Left colon (tissue), 2 donors: ENCODE measurements around the gene TMEM63B. TPM values are rescaled to one million over a fixed set of nuclear protein-coding genes. Genes with fewer than 3 reads are reported as not detected.
A peak's percentile ranks its signal among the peaks of the same experiment; 100 is the strongest.
"Not testable (repeated sequence)": the region's sequence is repeated elsewhere in the genome, so short reads cannot be mapped to it uniquely, and the experiment has no call there.

Experiments
- ATAC-seq: fragments of 200-7000 bp; cut with Tn5 transposase; one replicate; pipeline ENCODE4 v1.9.1; 2020; ENCODE audit warnings: mild to moderate bottlenecking, moderate library complexity
- DNase-seq, 2 donors: peaks; one replicate each; pipeline ENCODE4 v3.0.0-alpha.2; 2020
- intact Hi-C, 2 donors: fragments of 100-400 bp; cut with DNase I in 1 of 2; cut with micrococcal nuclease in 1 of 2; formaldehyde crosslinking; loops; one replicate each; pipeline versions ENCODE4 v1.11.2 to v1.14.0; 2022; cut with DNase I, micrococcal nuclease
- total RNA-seq, 2 donors: library from RNA; stranded (reverse); fragmentation: NEBNext Ultra II Directional; extraction: Animal tissue kit (Norgen Biotek cat#: 25700); gene quantifications; one replicate each; pipeline ENCODE4 v1.2.1, GENCODE V29; 2021
- donor health status: DM: no; HTN: no; CAD: no.
- donor health status: DM: yes; HTN: yes; CAD: no.

The TMEM63B gene
- total RNA-seq, 2 donors from 2014 or later = 99.7 to 102 TPM

DNA sequence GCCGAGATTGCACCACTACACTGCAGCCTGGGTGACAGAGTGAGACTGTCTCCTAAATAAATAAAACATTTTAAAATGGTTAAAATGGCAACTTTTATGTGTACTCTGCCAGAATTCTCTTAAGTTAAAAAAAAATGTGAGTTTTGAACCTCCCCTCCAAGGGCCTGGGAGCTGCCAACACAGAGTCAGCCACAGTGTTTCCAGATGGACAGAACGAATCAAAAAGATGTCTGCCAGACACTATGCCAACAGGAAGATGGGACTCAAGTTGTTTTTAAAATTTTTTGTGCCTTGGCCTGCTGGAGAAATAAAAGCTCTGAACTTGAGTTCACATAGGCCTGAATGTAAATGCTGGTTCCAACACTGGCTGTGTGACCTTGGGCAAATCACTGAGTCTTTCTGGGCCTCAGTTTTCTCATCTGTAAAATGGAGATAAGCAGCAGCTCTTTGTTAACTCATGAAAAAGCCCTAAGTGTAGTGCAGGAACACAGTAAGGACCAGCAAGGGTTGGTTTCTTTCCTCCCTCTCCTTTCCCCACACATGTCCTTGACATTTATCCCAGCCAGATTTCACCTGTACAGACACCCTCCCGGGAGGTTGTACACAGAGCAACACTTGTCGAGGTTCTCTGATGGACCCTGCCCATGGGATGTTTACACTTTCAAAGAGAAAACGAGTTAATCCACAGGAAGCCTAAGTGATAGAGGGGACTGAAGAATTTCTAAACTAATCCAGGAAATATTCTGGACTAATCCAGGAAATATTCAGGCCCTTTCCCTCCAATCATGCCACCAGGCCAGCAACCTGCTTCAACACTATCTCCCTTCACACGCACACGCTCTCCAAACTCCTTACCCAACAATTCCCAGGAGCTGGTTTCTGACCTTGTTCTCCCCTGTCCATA is 35.1 kb upstream of the TMEM63B start:
- DNase-seq = no peak
- no peak for ATAC-seq
- intact Hi-C loops = no loop called here

- ATAC-seq (no peak), DNase-seq (no peak)
- intact Hi-C loops = no loop called here
These were observed 34.3 kb upstream of the TMEM63B start for GRCh38 chr6:44093066-44093465.

- no peak for ATAC-seq
- no peak for DNase-seq
- intact Hi-C loops = no loop called here
These were observed 33.5 kb upstream of the TMEM63B start for GRCh38 chr6:44093750-44094402.

- ATAC-seq = peak; percentile 77
- intact Hi-C loops = loop anchor here (5.0 kb wide), 1 partner anchor 58 kb away; no protein-coding TSS in a partner anchor
- peak in 1 of 2 donors; percentile 41 for DNase-seq
These were observed 32.7 kb upstream of the TMEM63B start for GRCh38 chr6:44094403-44095242.

DNA sequence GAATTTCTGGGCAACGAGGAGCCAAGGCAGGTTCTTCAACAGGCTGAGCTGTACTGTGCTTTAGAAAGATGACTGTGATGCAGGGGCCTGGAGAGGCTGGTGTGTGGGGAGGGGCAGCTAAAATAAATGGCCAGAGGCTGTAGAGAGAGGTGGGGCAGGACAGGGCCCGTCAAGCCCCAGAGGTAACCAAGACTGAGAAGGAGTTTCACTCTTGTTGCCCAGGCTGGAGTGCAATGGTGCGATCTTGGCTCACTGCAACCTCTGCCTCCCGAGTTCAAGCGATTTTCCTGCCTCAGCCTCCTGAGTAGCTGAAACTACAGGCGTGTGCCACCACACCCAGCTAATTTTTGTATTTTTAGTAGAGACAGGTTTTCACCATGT is 32.1 kb upstream of the TMEM63B start:
- intact Hi-C loops = loop anchor here (5.0 kb wide), 1 partner anchor 57 kb away; no protein-coding TSS in a partner anchor
- peak; percentile 19 for ATAC-seq
- not testable (repeated sequence) for DNase-seq

DNA sequence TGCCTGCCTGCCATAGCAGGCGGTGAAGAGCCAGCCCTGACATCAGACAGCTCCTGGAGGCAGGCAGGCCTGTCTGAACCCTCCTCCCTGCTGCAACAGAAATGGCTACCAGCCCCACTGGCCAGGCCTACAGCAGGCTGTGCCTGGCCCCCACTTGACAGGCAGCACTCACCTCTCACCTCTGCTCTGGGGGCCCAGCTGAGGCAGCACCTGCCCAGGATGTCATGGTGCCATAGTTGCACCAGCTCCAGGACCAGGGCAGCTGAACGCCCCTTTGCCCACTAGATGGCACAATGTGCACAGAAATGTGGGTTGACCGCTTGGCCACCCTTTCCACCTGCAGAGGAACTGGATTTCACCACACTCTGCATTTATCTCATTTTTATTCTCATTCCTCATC is 30.7 kb upstream of the TMEM63B start:
- DNase-seq (peak; percentile 68 to 82), ATAC-seq (peak; percentile 71)
- intact Hi-C loops = loop anchor here (5.0 kb wide), 1 partner anchor 56 kb away; no protein-coding TSS in a partner anchor

GRCh38 chr6:44097782-44098317 is 29.5 kb upstream of the TMEM63B start:
- intact Hi-C loops = loop anchor here (5.0 kb wide), 1 partner anchor 54 kb away; no protein-coding TSS in a partner anchor
- ATAC-seq = no peak
- no peak for DNase-seq

GRCh38 chr6:44099192-44099591 is 28.2 kb upstream of the TMEM63B start:
- intact Hi-C loops = loop anchor here (5.0 kb wide), 1 partner anchor 53 kb away; no protein-coding TSS in a partner anchor
- no peak for ATAC-seq

DNA sequence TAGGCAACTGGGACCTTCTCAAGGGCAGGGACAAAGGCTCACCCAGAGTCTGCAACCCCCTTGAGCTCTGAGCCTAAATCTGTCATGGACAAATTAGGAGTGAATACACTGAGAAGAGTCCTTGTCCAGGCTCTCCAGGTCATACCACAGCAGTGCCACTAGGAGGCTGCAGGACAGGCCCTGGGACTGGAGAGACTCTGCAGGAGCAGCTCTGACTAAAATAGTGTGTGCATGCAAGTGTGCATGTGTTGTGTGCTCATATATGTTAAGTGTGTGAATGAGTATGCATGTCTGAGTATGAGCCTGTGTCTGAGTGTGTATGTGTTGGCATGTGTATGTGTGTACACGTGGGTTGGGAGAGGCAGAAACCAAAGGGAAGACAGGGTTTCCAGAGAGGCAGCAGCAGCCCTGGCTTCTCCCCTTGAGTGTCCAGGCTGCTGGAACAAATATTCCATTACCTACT is 27.2 kb upstream of the TMEM63B start:
- peak; percentile 73 for ATAC-seq
- intact Hi-C loops = no loop called here
- DNase-seq = peak in 1 of 2 donors; percentile 40

More at GRCh38 chr6:44099192-44099591, 28.2 kb upstream of the TMEM63B start:
- no peak for DNase-seq

DNA sequence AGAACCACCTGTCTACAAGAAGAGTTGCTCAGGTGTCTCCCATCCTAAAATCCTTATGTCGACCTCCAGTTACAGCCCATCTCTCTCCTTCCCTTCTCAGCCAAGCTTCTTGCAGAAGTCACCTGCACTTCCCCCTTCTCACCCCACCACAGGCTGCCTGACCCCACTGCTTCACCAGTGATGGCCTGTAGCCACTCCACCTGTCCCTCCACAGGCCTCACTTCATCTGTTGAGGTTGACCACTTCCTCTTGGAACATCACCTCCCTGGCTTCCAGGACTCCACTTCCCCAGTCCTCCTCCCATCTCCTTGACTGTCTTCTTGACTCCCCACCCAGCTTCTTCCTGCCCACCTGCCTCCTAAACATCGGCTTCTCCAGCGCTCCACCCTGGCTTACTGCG is 25.5 kb upstream of the TMEM63B start:
- no peak for ATAC-seq

DNA sequence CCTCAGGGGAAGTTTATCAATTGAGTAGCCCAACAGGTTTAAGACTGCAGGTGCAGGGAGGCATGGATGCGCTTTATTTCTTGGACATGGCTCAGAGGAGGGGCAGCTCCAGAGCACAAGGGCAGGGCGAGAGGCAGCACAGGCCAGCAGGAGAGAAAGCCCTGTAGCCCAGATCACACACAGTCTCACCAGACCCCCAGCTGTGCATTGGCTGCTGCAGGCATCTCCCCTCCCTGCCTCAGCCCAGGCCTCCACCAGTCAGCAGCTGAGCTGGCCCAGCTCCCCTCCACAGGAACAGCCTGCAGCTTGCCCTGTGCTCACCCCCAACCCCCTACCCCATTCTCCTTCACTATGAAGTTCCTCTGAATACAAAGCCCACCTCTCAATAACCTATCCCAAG is 24.8 kb upstream of the TMEM63B start:
- DNase-seq = no peak
- intact Hi-C loops = no loop called here

More for the DNA sequence above, 25.5 kb upstream of the TMEM63B start:
- intact Hi-C loops = no loop called here
- no peak for DNase-seq

DNA sequence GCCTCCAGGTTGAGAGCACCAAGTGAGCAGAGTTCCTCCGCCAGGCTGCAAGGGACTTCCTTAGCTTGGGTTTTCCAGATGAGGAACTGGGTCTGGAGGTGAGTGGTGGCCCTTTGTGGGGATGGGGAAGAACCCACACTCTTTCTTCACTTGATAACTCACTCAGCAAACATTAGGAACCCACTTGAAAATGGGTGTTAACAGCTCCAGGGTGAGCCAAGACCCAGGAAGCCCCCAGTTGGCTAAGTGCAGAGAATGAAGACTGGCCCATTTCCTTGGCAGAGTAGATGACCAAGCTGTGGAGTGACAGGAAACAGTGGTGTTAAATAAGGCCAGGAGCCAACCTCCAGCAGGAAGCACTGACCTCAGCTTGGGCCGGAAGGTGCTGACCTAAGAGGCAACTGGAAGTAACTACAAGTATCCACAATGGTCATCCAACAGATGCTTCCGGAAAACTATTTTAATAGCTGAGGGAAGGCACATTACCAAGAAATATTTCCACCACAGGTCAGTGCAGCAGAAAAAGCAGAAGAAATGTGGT is 22.8 kb upstream of the TMEM63B start:
- intact Hi-C loops = no loop called here
- ATAC-seq (no peak), DNase-seq (no peak)

More for the DNA sequence above, 24.8 kb upstream of the TMEM63B start:
- ATAC-seq = no peak

GRCh38 chr6:44105146-44105545 is 22.2 kb upstream of the TMEM63B start:
- DNase-seq = no peak
- ATAC-seq = no peak
- intact Hi-C loops = no loop called here

- intact Hi-C loops = no loop called here
- ATAC-seq (peak; percentile 81), DNase-seq (peak in 1 of 2 donors; percentile 47)
These were observed 21.2 kb upstream of the TMEM63B start for GRCh38 chr6:44105993-44106740.

GRCh38 chr6:44107017-44107416 is 20.3 kb upstream of the TMEM63B start:
- DNase-seq = no peak
- ATAC-seq = no peak
- intact Hi-C loops = no loop called here

GRCh38 chr6:44108471-44108870 is 18.9 kb upstream of the TMEM63B start:
- intact Hi-C loops = no loop called here
- DNase-seq (no peak), ATAC-seq (no peak)

GRCh38 chr6:44109212-44109611 is 18.1 kb upstream of the TMEM63B start:
- no peak for DNase-seq
- intact Hi-C loops = no loop called here
- ATAC-seq = no peak
